GM23248 (cell line): ENCODE measurements around the gene CUEDC2.

Experiments
- EZH2 ChIP-seq: fragments of 200-600 bp; sonication (generic); IDR thresholded peaks from 2 replicates; pipeline ENCODE4 v1.6.1; 2018; ENCODE audit warnings: antibody characterized with exemption, mild to moderate bottlenecking; ENCODE audit not compliant: insufficient read depth, poor library complexity, severe bottlenecking
- EZH2phosphoT487 ChIP-seq: fragments of 200-600 bp; sonication (generic); IDR thresholded peaks from 2 replicates; pipeline ENCODE4 v1.6.1; 2018; ENCODE audit warnings: antibody characterized with exemption, moderate library complexity, mild to moderate bottlenecking, low read depth; ENCODE audit not compliant: insufficient read depth

DNA sequence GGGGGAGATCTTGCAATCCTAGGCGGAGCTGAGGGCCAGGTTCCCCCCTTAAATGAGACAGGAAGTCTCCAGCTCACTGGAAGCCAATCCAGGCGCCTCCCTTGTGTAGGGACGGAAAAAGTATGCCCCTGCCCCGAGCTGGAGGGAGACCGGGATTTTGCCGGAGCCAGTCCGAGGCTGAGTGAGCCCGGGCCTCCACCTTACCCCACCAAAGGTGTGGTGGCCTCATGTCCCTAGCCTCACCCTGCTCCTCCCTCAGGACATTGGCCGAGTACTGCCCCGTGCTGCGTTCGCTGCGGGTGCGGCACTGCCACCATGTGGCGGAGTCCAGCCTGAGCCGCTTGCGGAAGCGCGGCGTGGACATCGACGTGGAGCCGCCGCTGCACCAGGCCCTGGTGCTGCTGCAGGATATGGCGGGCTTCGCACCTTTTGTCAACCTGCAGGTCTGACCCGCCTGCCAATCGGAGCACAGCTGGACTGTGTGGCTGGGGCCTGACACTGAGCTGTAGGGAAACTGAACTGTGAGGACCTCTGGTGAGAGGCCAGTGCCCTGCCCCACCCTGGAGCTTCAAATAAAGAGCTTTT, 9.7 kb downstream of the CUEDC2 start:
- TF ChIP-seq EZH2 = no peak
- TF ChIP-seq EZH2phosphoT487 = no peak
